Endothelial cell (in vitro differentiated cells): Measurements from ENCODE around the gene KCNK10. TPM values are rescaled to one million over a fixed set of nuclear protein-coding genes. Genes with fewer than 3 reads are reported as not detected.

ENCODE experiments used
- DNase-seq: peaks from one replicate; pipeline ENCODE4 v3.0.0; 2021; ENCODE audit warnings: low spot score
- H3K27ac Mint-ChIP-seq: one replicate; pipeline ENCODE4 v1.8.0; 2021; ENCODE audit warnings: mixed read lengths, inconsistent platforms; ENCODE audit not compliant: unreplicated experiment
- H3K27me3 Mint-ChIP-seq: one replicate; pipeline ENCODE4 v1.8.0; 2021; ENCODE audit warnings: mild to moderate bottlenecking, moderate library complexity, mixed read lengths, inconsistent platforms; ENCODE audit not compliant: unreplicated experiment
- H3K36me3 Mint-ChIP-seq: one replicate; pipeline ENCODE4 v1.8.0; 2021; ENCODE audit warnings: mild to moderate bottlenecking, low read depth, mixed read lengths, inconsistent platforms; ENCODE audit not compliant: unreplicated experiment
- H3K4me1 Mint-ChIP-seq: one replicate; pipeline ENCODE4 v1.8.0; 2021; ENCODE audit warnings: mild to moderate bottlenecking, mixed read lengths, inconsistent platforms; ENCODE audit not compliant: unreplicated experiment
- H3K4me3 Mint-ChIP-seq: one replicate; pipeline ENCODE4 v1.8.0; 2021; ENCODE audit warnings: mild to moderate bottlenecking, mixed read lengths, inconsistent platforms; ENCODE audit not compliant: unreplicated experiment
- H3K9me3 Mint-ChIP-seq: one replicate; pipeline ENCODE4 v1.8.0; 2021; ENCODE audit warnings: mixed read lengths, inconsistent platforms; ENCODE audit not compliant: unreplicated experiment
- total RNA-seq: library from RNA; stranded (reverse); fragmentation: NEBNext Ultra II Directional; extraction: Animal tissue kit (Norgen Biotek cat#: 25700); gene quantifications from one replicate; pipeline ENCODE4 v1.2.1, GENCODE V29; 2021; ENCODE audit not compliant: unreplicated experiment
- TF ChIP-seq, protein P1 (sequence below): fragments of 200-600 bp; sonication (generic); IDR thresholded peaks from one replicate; pipeline ENCODE4 v1.5.0; 2021; ENCODE audit warnings: antibody characterized with exemption; ENCODE audit not compliant: unreplicated experiment

KCNK10 gene
- total RNA-seq, 1 donor from 2014 or later: 2.3 TPM

DNA sequence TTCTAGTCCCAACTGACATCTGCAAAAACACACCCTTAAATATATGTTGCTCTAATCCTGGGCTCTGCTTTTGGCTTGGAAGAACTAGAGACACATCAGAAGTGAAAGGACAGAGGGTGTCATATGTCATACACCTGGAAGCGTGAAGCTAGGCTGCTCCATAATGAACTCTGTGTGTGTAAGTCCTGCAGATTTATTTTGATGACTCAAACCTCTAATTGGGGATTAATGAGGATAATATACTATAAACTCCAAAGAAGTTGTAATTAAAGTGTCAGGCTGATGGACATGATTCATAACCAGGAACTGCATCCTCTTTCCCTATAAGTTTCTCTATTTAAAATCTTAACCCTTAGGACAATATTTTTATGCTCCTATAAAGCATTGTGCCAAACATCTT, 4.4 kb upstream of the KCNK10 start:
- Mint-ChIP-seq H3K4me3 (no peak overlapping the region), H3K36me3 (peaks cover 8% of the 10 kb centered on the region), H3K27ac (no peak overlapping the region), H3K4me1 (peaks cover 8% of the 10 kb centered on the region), H3K27me3 (peaks cover 20% of the 10 kb centered on the region), H3K9me3 (no peaks in the 10 kb centered on the region)
- no peak for DNase-seq
- TF ChIP-seq, protein P1, sequence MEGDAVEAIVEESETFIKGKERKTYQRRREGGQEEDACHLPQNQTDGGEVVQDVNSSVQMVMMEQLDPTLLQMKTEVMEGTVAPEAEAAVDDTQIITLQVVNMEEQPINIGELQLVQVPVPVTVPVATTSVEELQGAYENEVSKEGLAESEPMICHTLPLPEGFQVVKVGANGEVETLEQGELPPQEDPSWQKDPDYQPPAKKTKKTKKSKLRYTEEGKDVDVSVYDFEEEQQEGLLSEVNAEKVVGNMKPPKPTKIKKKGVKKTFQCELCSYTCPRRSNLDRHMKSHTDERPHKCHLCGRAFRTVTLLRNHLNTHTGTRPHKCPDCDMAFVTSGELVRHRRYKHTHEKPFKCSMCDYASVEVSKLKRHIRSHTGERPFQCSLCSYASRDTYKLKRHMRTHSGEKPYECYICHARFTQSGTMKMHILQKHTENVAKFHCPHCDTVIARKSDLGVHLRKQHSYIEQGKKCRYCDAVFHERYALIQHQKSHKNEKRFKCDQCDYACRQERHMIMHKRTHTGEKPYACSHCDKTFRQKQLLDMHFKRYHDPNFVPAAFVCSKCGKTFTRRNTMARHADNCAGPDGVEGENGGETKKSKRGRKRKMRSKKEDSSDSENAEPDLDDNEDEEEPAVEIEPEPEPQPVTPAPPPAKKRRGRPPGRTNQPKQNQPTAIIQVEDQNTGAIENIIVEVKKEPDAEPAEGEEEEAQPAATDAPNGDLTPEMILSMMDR: no peak

DNA sequence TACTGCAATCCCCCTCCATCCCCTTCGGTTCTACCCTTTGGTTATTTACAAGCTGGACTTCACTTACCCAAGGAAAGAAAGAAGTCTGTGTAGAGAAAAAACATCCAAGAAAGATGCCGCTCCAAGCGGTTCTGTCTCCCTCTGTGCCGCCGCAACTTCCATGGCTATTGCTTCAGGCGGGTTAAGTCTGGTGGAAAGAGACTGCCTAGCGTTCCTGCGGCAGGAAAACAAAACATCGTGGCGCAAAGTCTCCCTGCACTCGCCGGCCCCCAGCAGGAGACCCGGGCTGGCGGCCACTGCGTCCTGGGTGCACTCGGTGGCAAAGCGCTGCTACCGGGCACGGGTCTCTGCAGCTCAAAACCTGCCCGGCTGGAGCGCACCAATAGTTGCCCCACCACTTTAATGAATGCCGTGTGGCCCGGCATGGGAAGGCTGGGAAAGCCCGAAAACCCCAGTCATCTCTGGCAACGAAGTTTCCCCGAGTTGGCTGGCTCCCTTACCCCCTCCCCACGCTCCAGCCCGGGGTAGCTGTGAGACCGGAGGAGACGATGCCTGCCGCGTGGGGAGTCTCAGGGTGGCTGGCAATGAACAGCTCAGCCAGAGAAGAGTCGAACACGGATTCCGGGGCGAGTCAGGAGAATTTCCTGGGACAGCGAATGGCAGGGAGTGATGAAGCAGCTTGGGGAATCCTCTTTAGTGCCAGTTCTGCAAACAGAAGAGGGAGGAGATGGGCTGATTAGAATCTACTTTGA, 3.5 kb upstream of the KCNK10 start:
- Mint-ChIP-seq H3K9me3 (no peaks in the 10 kb centered on the region), H3K27me3 (peaks cover 20% of the 10 kb centered on the region), H3K4me1 (peaks cover 8% of the 10 kb centered on the region), H3K4me3 (peak overlapping the region; percentile 67), H3K27ac (no peak overlapping the region), H3K36me3 (peaks cover 8% of the 10 kb centered on the region)
- peak; percentile 13 for DNase-seq
- TF ChIP-seq, protein P1: no peak

DNA sequence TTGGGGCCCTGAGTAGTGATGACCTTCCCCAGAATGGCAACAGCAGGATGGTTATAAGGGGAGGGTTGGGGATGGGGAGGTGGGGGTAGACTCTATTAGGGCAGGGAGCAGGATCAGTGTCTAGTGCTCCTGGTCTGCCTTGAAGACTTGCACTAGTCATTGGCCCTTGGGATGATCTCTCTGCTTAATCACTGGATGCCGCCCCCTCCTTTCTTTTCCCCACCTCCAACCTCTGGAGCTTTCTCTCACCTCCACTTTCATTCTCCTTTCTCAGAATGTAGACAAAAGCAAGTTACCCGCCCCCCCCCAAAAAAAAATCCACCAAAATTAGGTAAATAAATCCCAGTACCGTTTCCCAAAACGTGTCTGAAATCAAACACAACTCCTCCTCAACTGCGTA, 2.8 kb upstream of the KCNK10 start:
- H3K4me3 Mint-ChIP-seq: no peak overlapping the region
- H3K9me3 Mint-ChIP-seq: no peaks in the 10 kb centered on the region
- no peak for DNase-seq
- H3K36me3 Mint-ChIP-seq: peaks cover 8% of the 10 kb centered on the region
- peaks cover 20% of the 10 kb centered on the region for H3K27me3 Mint-ChIP-seq
- H3K27ac Mint-ChIP-seq: no peak overlapping the region
- H3K4me1 Mint-ChIP-seq: peaks cover 8% of the 10 kb centered on the region
- TF ChIP-seq, protein P1: no peak

DNA sequence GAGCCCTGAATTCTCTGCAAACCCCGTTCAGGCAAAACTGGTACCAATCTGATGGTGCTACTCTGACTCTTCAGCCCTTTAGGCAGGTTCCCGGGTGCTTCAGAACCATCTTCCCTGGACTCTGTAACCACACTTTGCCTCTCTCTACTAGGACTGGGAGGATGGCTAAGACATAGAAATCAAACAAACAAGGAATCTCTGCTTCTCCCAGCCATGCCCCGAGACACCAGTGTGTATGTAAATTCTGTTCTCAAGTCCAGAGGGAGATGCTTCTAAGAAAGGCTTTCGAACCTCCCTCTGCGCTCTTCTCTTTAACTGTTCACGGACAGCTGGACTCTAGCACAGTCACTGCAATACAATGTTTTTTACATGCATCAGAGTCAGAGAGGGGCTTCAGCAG, 1.9 kb upstream of the KCNK10 start:
- no peak for DNase-seq
- peaks cover 8% of the 10 kb centered on the region for H3K36me3 Mint-ChIP-seq
- peak overlapping the region; percentile 1 for H3K4me3 Mint-ChIP-seq
- peaks cover 8% of the 10 kb centered on the region for H3K4me1 Mint-ChIP-seq
- H3K27ac Mint-ChIP-seq: no peak overlapping the region
- peaks cover 20% of the 10 kb centered on the region for H3K27me3 Mint-ChIP-seq
- no peaks in the 10 kb centered on the region for H3K9me3 Mint-ChIP-seq
- TF ChIP-seq, protein P1: no peak

DNA sequence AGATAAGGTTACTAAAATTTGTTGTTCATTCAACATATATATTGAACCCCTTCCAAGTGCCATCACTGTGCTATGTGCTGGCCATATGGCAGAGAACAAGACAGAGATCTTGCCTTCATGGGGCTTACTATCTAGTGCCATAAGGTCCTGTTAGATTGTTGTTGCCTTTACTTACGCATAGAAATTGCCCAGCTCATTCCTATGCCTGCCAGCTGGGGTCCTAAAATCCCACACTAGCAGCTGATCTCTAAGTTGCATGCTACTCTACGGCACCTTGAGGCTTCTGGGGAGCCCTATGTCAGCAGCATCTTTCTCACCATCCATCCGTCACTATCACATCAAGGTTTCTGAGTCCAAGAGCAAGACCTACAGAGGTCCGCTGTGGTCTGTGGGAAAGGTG, 1.4 kb upstream of the KCNK10 start:
- no peak for DNase-seq
- Mint-ChIP-seq H3K36me3 (peaks cover 8% of the 10 kb centered on the region), H3K9me3 (no peaks in the 10 kb centered on the region), H3K4me1 (peaks cover 8% of the 10 kb centered on the region), H3K27ac (no peak overlapping the region), H3K27me3 (peaks cover 20% of the 10 kb centered on the region), H3K4me3 (no peak overlapping the region)
- TF ChIP-seq, protein P1: no peak
